Right lobe of liver (tissue), 6 donors: ENCODE results near the gene WASL. TPM values are rescaled to one million over a fixed set of nuclear protein-coding genes. Genes with fewer than 3 reads are reported as not detected.

ENCODE experiments used
- ATAC-seq, 4 donors: fragments of 200-7000 bp; cut with Tn5 transposase; one replicate each; pipeline ENCODE4 v1.9.1; 2020; ENCODE audit warnings: mild to moderate bottlenecking in 4 of 4, moderate library complexity in 4 of 4
- DNase-seq, 3 donors: peaks; one replicate each; pipeline ENCODE4 v3.0.0-alpha.2; 2020
- H3K27ac ChIP-seq, 3 donors: fragments of 200-600 bp; one replicate each; pipeline ENCODE4 v1.8.0; 2022
- H3K27me3 ChIP-seq, 2 donors: fragments of 200-600 bp; one replicate each; pipeline ENCODE4 v1.8.0; 2022
- H3K36me3 ChIP-seq, 4 donors: fragments of 200-600 bp; sonication (generic) in 1 of 4; one replicate each; pipeline versions ENCODE4 v1.5.1 to v1.8.0; 2017 to 2022; ENCODE audit warnings: control low read depth in 1 of 4
- H3K4me1 ChIP-seq, 4 donors: fragments of 200-600 bp; sonication (generic) in 1 of 4; one replicate each; pipeline versions ENCODE4 v1.5.1 to v1.8.0; 2017 to 2022; ENCODE audit warnings: control low read depth in 1 of 4
- H3K4me3 ChIP-seq, 3 donors: fragments of 200-600 bp; one replicate each; pipeline ENCODE4 v1.8.0; 2022
- H3K9me3 ChIP-seq, 4 donors: fragments of 200-600 bp; sonication (generic) in 1 of 4; one replicate each; pipeline versions ENCODE4 v1.5.1 to v1.8.0; 2017 to 2022; ENCODE audit warnings: control low read depth in 1 of 4
- POLR2A ChIP-seq: fragments of 450-650 bp; IDR thresholded peaks from one replicate; pipeline ENCODE4 v1.6.1; 2017; ENCODE audit warnings: antibody characterized with exemption, mild to moderate bottlenecking
- WGBS: methylation state at CpG from one replicate; pipeline ENCODE4 v1.1.6; 2018; ENCODE audit warnings: low coverage, low lambda C conversion rate; ENCODE audit not compliant: insufficient coverage; ENCODE audit errors: missing lambda C conversion rate; 5-methylcytosine and 5-hydroxymethylcytosine counted together
- intact Hi-C, 2 donors: fragments of 100-400 bp; cut with DNase I; formaldehyde crosslinking; loops; one replicate each; pipeline versions ENCODE4 v1.11.2 to v1.14.1; 2022
- total RNA-seq, 6 experiments: library from RNA; depleted of rRNA in 2 of 6; stranded (reverse); fragments of >200 nt in 2 of 6; fragmentation: NEBNext Ultra II Directional in 3 of 6; extraction: Animal tissue kit (Norgen Biotek cat#: 25700) in 3 of 6; gene quantifications; one replicate each; pipeline versions ENCODE4 v1.1.0 to v1.2.4, GENCODE V29; 2016 to 2023
- TF ChIP-seq, protein P1 (sequence below), 4 donors: fragments of 200-600 bp in 3 of 4; fragments of 450-650 bp in 1 of 4; IDR thresholded peaks; one replicate each; pipeline versions ENCODE4 v1.5.1 to v1.8.0; 2016 to 2022; ENCODE audit warnings: antibody characterized with exemption in 4 of 4, mild to moderate bottlenecking in 2 of 4
- donor health status: DM: no; HTN: yes; CAD: no.
- donor health status: DM: no; HTN: no; CAD: no.
- donor health status: DM: no; HTN: no; CAD: no.
- donor health status: DM: no; HTN: yes; CAD: no.
- donor health status: DM: no; HTN: yes; CAD: no.

Gene WASL
- total RNA-seq, 6 experiments from 2014 or later, result 20.6 to 26.7 (median 24.8) TPM

DNA sequence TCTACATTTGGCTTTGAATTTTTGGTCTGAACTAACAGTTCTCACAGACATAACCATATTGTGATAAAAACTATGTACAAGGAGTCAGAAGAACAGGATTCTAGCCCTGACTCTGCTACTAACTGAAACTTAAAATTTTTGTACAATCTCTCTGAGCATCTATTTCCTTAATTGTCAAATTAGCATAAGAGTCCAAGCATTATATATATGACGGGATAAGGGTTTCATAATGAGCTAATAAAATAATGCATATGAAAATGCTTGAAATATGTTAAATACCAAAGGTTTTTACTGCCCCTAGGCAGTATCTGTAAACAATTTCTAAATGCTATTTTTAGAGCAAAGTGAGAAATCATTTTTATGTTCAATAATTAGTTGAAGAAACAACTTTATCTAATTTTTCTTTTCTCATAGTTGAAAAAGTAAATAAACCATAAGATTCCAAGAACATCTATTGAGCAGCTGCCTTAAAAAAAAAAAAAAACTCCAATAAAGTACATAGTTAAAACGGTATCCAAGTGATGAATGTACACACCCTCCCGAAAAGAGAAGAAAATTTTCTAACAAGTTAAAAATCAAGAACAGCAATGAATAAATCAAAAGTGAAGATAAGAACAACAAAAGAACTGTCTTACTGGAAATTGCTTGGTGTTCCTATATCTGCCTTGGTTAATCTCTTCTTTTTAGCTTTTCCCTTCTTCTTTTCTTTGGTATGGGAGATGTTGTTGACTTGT, 52.7 kb downstream of the WASL start:
- intact Hi-C loops, result no loop called here
- no peak overlapping the region for H3K27ac ChIP-seq
- H3K4me1 ChIP-seq, result no peaks in the 10 kb centered on the region
- H3K36me3 ChIP-seq, result peaks cover 0 to 26% (median 6%) of the 10 kb centered on the region in 4 donors
- H3K4me3 ChIP-seq, result no peak overlapping the region
- no peak for TF ChIP-seq POLR2A
- TF ChIP-seq, protein P1, sequence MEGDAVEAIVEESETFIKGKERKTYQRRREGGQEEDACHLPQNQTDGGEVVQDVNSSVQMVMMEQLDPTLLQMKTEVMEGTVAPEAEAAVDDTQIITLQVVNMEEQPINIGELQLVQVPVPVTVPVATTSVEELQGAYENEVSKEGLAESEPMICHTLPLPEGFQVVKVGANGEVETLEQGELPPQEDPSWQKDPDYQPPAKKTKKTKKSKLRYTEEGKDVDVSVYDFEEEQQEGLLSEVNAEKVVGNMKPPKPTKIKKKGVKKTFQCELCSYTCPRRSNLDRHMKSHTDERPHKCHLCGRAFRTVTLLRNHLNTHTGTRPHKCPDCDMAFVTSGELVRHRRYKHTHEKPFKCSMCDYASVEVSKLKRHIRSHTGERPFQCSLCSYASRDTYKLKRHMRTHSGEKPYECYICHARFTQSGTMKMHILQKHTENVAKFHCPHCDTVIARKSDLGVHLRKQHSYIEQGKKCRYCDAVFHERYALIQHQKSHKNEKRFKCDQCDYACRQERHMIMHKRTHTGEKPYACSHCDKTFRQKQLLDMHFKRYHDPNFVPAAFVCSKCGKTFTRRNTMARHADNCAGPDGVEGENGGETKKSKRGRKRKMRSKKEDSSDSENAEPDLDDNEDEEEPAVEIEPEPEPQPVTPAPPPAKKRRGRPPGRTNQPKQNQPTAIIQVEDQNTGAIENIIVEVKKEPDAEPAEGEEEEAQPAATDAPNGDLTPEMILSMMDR (IDR thresholded peaks at IDR 0.05), result no peak
- DNase-seq (no peak), ATAC-seq (no peak)
- no peaks in the 10 kb centered on the region for H3K27me3 ChIP-seq
- WGBS, result 86% methylated on average over 3 of the region's 3 CpGs
- no peaks in the 10 kb centered on the region for H3K9me3 ChIP-seq

DNA sequence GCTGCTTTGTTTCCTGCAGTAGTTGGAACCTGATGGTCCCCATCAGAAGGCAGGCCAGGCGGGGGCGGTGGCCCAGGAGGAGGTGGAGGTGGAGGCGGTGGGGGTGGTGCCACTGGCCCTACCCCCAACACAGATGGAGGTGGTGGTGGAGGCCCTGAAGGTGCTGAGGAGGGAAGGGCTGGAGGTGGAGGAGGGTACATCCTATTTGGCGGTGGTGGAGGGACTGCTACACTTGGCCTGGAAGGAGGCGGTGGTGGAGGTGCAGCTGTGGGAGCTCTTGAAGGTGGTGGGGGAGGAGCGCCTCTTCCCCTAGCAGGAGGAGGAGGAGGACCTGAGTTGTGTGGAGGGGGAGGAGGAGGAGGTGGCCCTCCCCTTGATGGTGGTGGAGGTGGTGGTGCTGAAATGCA, 56.3 kb downstream of the WASL start:
- H3K27ac ChIP-seq, result no peak overlapping the region
- H3K4me1 ChIP-seq, result no peaks in the 10 kb centered on the region
- no peaks in the 10 kb centered on the region for H3K9me3 ChIP-seq
- WGBS, result 93% methylated on average over 5 of the region's 6 CpGs
- peaks cover 0 to 46% (median 10%) of the 10 kb centered on the region in 4 donors for H3K36me3 ChIP-seq
- H3K27me3 ChIP-seq, result no peaks in the 10 kb centered on the region
- intact Hi-C loops, result no loop called here
- TF ChIP-seq POLR2A, result no peak
- TF ChIP-seq, protein P1 (IDR thresholded peaks at IDR 0.05), result no peak
- ATAC-seq (peak in 1 of 4 donors; percentile 41), DNase-seq (peak in 1 of 3 donors; percentile 19)
- H3K4me3 ChIP-seq, result no peak overlapping the region

DNA sequence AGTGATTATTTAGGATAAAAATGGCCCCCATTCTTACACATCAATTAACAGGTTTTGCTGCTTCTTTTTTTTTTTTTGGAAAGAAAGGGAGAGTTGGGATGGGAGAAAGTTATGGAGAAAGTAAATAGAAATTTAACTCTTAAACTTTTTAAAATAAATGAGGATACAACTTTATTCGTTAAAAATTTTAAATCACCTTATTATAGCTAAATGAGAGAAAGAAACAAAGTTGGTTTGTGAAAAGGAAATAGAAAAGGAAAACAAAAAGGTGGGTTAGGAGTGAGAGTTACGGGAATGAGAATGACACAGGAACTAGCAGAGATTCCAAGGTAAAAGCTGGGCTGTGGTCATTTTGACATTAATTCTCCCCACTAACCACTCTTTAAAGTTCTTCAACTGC, 58.3 kb downstream of the WASL start:
- H3K27me3 ChIP-seq, result no peaks in the 10 kb centered on the region
- ATAC-seq (no peak), DNase-seq (no peak)
- TF ChIP-seq POLR2A, result no peak
- TF ChIP-seq, protein P1 (IDR thresholded peaks at IDR 0.05), result no peak
- H3K27ac ChIP-seq, result no peak overlapping the region
- intact Hi-C loops, result no loop called here
- peaks cover 0 to 46% (median 9%) of the 10 kb centered on the region in 4 donors for H3K36me3 ChIP-seq
- 89% methylated on average over 2 of the region's 2 CpGs for WGBS
- no peaks in the 10 kb centered on the region for H3K9me3 ChIP-seq
- H3K4me1 ChIP-seq, result no peaks in the 10 kb centered on the region
- no peak overlapping the region for H3K4me3 ChIP-seq

DNA sequence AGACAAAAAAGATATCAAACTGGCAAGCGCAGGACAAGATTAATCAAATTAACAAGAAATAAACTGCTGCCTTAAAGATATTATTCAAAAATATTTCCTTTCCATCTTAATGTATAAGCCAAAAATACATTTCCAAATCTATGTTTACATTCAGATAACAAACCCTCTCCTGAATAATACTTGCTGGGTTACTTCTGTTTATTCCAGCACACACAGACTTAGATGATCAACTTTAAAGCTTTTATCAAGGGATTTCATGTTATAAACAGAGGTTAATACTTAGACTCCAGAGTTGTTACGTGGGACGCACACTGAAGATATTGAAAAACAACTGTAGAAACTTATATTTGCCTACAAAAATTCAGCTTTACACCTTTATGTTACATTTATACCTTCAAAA, 59.6 kb downstream of the WASL start:
- Histone ChIP-seq H3K27ac (no peak overlapping the region), H3K4me1 (no peaks in the 10 kb centered on the region), H3K9me3 (no peaks in the 10 kb centered on the region), H3K4me3 (no peak overlapping the region), H3K27me3 (no peaks in the 10 kb centered on the region), H3K36me3 (peaks cover 0 to 42% (median 6%) of the 10 kb centered on the region in 4 donors)
- ATAC-seq, result no peak
- no peak for DNase-seq
- intact Hi-C loops, result no loop called here
- TF ChIP-seq, protein P1 (IDR thresholded peaks at IDR 0.05), result no peak
- no peak for TF ChIP-seq POLR2A
- 62% methylated on average over 3 of the region's 3 CpGs for WGBS
